Activated naive CD4-positive, alpha-beta T cell treated with anti-CD3 and anti-CD28 coated beads for 36 hours (primary cell): Measurements from ENCODE around the gene HCN1. TPM values are rescaled to one million over a fixed set of nuclear protein-coding genes. Genes with fewer than 3 reads are reported as not detected.
"Not testable (repeated sequence)": the region's sequence is repeated elsewhere in the genome, so short reads cannot be mapped to it uniquely, and the experiment has no call there.

ENCODE experiments used
- CTCF ChIA-PET: fragments of 350-600 bp; sonication (Branson Sonifier 250); formaldehyde crosslinking; loops from one replicate; lab custom pipeline; 2021; ENCODE audit warnings: antibody characterized with exemption; lab: Charles Lee
- DNase-seq: peaks from one replicate; pipeline ENCODE4 v3.0.0-alpha.2; 2020
- H3K27ac Mint-ChIP-seq: one replicate; pipeline ENCODE4 v1.8.0; 2021; ENCODE audit warnings: mild to moderate bottlenecking, mixed read lengths
- H3K27me3 Mint-ChIP-seq: one replicate; pipeline ENCODE4 v1.8.0; 2021; ENCODE audit warnings: low read depth, mixed read lengths
- H3K36me3 Mint-ChIP-seq: one replicate; pipeline ENCODE4 v1.8.0; 2021; ENCODE audit warnings: low read depth, mixed read lengths
- H3K4me1 Mint-ChIP-seq: one replicate; pipeline ENCODE4 v1.8.0; 2021; ENCODE audit warnings: low read depth, mixed read lengths
- H3K4me3 Mint-ChIP-seq: one replicate; pipeline ENCODE4 v1.8.0; 2021; ENCODE audit warnings: mild to moderate bottlenecking, moderate library complexity, mixed read lengths
- H3K9me3 Mint-ChIP-seq: one replicate; pipeline ENCODE4 v1.8.0; 2021; ENCODE audit warnings: mixed read lengths
- intact Hi-C: fragments of 100-400 bp; cut with micrococcal nuclease; formaldehyde crosslinking; loops from one replicate; pipeline ENCODE4 v1.15.1; 2023
- total RNA-seq, 2 experiments: library from RNA; stranded (reverse); gene quantifications; one replicate each; pipeline ENCODE4 v1.2.3, GENCODE V29; 2021

Gene HCN1
- total RNA-seq, 2 experiments from 2014 or later, result not detected

DNA sequence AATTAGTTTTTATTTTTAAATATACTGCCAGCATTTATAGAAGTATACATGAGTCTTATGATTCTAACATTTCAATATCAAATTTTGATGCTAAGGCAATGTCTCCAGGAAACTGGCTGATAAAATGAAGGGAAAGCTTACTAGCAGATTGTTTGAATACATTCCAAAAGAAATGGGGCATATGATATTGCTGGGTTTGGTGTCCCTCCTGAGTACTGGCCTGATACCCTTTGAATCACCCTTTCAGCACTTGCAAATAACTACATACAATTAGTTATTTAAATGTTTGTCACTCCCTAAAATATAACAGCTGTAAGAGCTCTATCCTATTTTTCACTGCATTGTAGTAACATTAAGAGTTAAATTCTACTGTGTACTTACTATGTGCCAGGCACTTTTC is 360.8 kb downstream of the HCN1 start:
- H3K36me3 Mint-ChIP-seq, result no peaks in the 10 kb centered on the region
- DNase-seq, result no peak
- CTCF ChIA-PET, result no interaction called here
- H3K27me3 Mint-ChIP-seq, result no peaks in the 10 kb centered on the region
- H3K4me3 Mint-ChIP-seq, result no peak overlapping the region
- peaks cover 4% of the 10 kb centered on the region for H3K9me3 Mint-ChIP-seq
- no peak overlapping the region for H3K27ac Mint-ChIP-seq
- H3K4me1 Mint-ChIP-seq, result no peaks in the 10 kb centered on the region
- intact Hi-C loops, result no loop called here

DNA sequence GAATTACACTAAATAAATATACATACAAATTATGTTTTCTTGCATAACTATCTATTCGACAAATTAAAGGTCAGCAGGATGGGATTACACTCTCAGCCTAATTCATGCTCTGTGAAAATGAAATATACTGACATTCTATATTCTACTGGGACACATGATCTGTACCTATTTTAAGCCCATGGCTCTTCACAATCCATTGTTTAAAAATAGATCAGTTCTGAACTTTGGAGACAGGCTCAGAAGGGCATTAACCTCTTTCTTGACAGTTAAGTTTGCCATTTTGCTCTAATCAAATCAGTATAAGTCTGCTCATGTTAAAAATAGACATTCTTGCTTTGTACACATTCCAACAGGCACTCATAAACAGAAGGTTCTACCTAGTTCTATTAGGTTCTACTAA is 361.2 kb downstream of the HCN1 start:
- Mint-ChIP-seq H3K4me1 (no peaks in the 10 kb centered on the region), H3K27me3 (no peaks in the 10 kb centered on the region), H3K9me3 (peaks cover 4% of the 10 kb centered on the region), H3K27ac (no peak overlapping the region), H3K4me3 (no peak overlapping the region), H3K36me3 (no peaks in the 10 kb centered on the region)
- CTCF ChIA-PET, result no interaction called here
- no peak for DNase-seq
- intact Hi-C loops, result no loop called here

- CTCF ChIA-PET, intact Hi-C loops, H3K4me1 Mint-ChIP-seq, H3K27ac Mint-ChIP-seq, DNase-seq, H3K4me3 Mint-ChIP-seq, H3K36me3 Mint-ChIP-seq, H3K27me3 Mint-ChIP-seq: not testable (repeated sequence)
- H3K9me3 Mint-ChIP-seq, result peaks cover 21% of the 10 kb centered on the region
Observed at GRCh38 chr5:45312627-45313026, 383.6 kb downstream of the HCN1 start.

DNA sequence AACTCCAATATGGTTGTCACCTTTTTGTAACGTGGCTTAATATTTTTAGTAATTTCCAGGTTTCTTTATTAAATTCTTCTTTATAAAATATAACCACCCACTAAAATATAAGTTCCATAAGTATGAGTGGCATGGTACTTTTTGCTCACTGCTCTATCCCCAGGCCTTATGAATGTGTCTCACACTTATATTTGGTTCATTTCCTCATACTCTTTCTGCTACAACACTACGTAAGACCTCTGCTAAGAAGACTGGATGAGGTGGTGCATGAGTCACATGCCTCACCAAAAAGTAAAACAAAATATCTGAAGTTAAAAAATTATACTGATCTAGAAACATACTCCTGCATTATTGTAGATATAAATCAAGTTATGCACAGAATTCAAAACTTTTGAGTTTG is 400.9 kb downstream of the HCN1 start:
- Mint-ChIP-seq H3K4me1 (no peaks in the 10 kb centered on the region), H3K27ac (no peak overlapping the region), H3K9me3 (peaks cover 5% of the 10 kb centered on the region), H3K4me3 (no peak overlapping the region), H3K36me3 (no peaks in the 10 kb centered on the region), H3K27me3 (no peaks in the 10 kb centered on the region)
- CTCF ChIA-PET, result no interaction called here
- intact Hi-C loops, result no loop called here
- no peak for DNase-seq

- no peak for DNase-seq
- Mint-ChIP-seq H3K4me1 (no peaks in the 10 kb centered on the region), H3K4me3 (no peak overlapping the region), H3K9me3 (peaks cover 3% of the 10 kb centered on the region), H3K27me3 (no peaks in the 10 kb centered on the region), H3K27ac (no peak overlapping the region), H3K36me3 (no peaks in the 10 kb centered on the region)
- intact Hi-C loops, result no loop called here
- CTCF ChIA-PET, result no interaction called here
Observed at GRCh38 chr5:45288746-45289145, 407.4 kb downstream of the HCN1 start.

DNA sequence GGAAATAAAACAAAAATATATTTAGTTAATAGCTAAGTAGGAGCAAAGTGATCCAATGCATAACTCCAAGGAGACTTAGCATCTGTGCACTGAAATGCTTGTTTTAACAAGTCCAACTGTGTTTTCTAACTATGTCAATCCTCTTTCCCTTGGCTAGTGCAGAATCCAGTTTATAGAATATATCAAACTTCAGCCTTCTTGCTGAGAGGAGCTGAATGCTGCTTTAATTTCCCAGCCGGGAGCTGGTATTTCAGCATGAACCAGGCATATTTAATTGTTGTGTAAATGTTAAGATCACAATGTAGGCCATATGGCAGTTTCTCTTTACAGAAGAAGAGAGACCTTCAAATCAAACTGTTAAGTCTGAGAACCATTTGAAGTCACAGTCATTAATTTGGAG is 411.7 kb downstream of the HCN1 start:
- no peak for DNase-seq
- H3K9me3 Mint-ChIP-seq, result peaks cover 7% of the 10 kb centered on the region
- CTCF ChIA-PET, result no interaction called here
- intact Hi-C loops, result no loop called here
- H3K27ac Mint-ChIP-seq, result no peak overlapping the region
- H3K4me3 Mint-ChIP-seq, result no peak overlapping the region
- no peaks in the 10 kb centered on the region for H3K27me3 Mint-ChIP-seq
- H3K4me1 Mint-ChIP-seq, result no peaks in the 10 kb centered on the region
- no peaks in the 10 kb centered on the region for H3K36me3 Mint-ChIP-seq

- H3K27ac Mint-ChIP-seq, result no peak overlapping the region
- CTCF ChIA-PET, result no interaction called here
- intact Hi-C loops, result no loop called here
- H3K4me3 Mint-ChIP-seq, result no peak overlapping the region
- peaks cover 6% of the 10 kb centered on the region for H3K9me3 Mint-ChIP-seq
- H3K4me1 Mint-ChIP-seq, result no peaks in the 10 kb centered on the region
- no peaks in the 10 kb centered on the region for H3K27me3 Mint-ChIP-seq
- DNase-seq, result no peak
- H3K36me3 Mint-ChIP-seq, result no peaks in the 10 kb centered on the region
Observed at GRCh38 chr5:45281081-45281480, 415.1 kb downstream of the HCN1 start.

- Mint-ChIP-seq H3K4me3 (no peak overlapping the region), H3K9me3 (peaks cover 6% of the 10 kb centered on the region), H3K36me3 (no peaks in the 10 kb centered on the region), H3K27me3 (no peaks in the 10 kb centered on the region), H3K4me1 (no peaks in the 10 kb centered on the region), H3K27ac (no peak overlapping the region)
- CTCF ChIA-PET, result no interaction called here
- DNase-seq, result no peak
- intact Hi-C loops, result no loop called here
Observed at GRCh38 chr5:45279109-45279508, 417.1 kb downstream of the HCN1 start.

GRCh38 chr5:45277860-45278259 is 418.3 kb downstream of the HCN1 start:
- CTCF ChIA-PET, result no interaction called here
- Mint-ChIP-seq H3K4me1 (no peaks in the 10 kb centered on the region), H3K4me3 (no peak overlapping the region), H3K27me3 (no peaks in the 10 kb centered on the region), H3K9me3 (peaks cover 4% of the 10 kb centered on the region), H3K36me3 (no peaks in the 10 kb centered on the region), H3K27ac (no peak overlapping the region)
- DNase-seq, result no peak
- intact Hi-C loops, result no loop called here

DNA sequence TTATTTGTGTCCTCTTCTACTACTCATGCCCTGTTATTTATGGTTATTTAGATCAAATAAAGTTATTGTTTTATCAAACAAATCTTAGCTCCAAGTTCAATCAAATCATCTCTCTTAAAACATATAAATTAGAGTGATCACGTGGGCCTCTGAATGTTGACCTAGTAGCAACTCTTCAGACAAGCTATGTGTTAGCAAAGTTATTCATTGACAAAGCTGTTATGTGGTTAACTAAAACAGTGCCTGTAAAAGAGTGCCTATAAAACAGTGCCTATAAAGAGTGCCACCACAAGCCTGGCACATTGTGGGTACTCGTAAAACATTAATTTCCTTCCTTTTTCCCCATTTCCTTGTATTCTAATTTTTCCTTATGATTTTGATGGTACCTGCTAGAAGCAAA is 421.9 kb downstream of the HCN1 start:
- Mint-ChIP-seq H3K36me3 (no peaks in the 10 kb centered on the region), H3K9me3 (peaks cover 2% of the 10 kb centered on the region), H3K27ac (no peak overlapping the region), H3K4me3 (no peak overlapping the region), H3K27me3 (no peaks in the 10 kb centered on the region), H3K4me1 (no peaks in the 10 kb centered on the region)
- CTCF ChIA-PET, result no interaction called here
- no peak for DNase-seq
- intact Hi-C loops, result no loop called here

- H3K4me1 Mint-ChIP-seq, result no peaks in the 10 kb centered on the region
- no peaks in the 10 kb centered on the region for H3K36me3 Mint-ChIP-seq
- no peaks in the 10 kb centered on the region for H3K27me3 Mint-ChIP-seq
- intact Hi-C loops, result no loop called here
- DNase-seq, result no peak
- H3K9me3 Mint-ChIP-seq, result no peaks in the 10 kb centered on the region
- CTCF ChIA-PET, result no interaction called here
- no peak overlapping the region for H3K4me3 Mint-ChIP-seq
- no peak overlapping the region for H3K27ac Mint-ChIP-seq
Observed at GRCh38 chr5:45271626-45272025, 424.6 kb downstream of the HCN1 start.

DNA sequence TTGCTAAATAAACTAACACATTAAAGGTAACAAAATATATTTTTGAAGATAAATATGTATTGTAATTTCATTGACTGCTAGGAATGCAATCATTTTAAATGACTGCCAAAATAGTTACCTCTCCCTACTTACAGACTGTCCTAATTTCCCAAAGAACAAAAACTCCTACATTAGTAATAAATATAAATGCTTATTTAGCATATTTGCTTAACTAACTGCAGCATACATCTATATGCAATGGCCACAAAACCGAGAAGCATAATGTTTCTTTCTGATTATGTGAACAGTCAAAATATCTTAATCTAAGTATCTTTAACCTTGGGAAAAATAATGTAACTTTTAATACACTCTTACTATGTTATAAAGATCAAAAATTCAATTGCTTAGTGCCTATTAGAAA is 431.7 kb downstream of the HCN1 start:
- H3K4me1 Mint-ChIP-seq, result no peaks in the 10 kb centered on the region
- H3K27me3 Mint-ChIP-seq, result no peaks in the 10 kb centered on the region
- no peak overlapping the region for H3K4me3 Mint-ChIP-seq
- intact Hi-C loops, result no loop called here
- DNase-seq, result no peak
- H3K27ac Mint-ChIP-seq, result no peak overlapping the region
- no peaks in the 10 kb centered on the region for H3K36me3 Mint-ChIP-seq
- CTCF ChIA-PET, result no interaction called here
- H3K9me3 Mint-ChIP-seq, result peaks cover 4% of the 10 kb centered on the region

DNA sequence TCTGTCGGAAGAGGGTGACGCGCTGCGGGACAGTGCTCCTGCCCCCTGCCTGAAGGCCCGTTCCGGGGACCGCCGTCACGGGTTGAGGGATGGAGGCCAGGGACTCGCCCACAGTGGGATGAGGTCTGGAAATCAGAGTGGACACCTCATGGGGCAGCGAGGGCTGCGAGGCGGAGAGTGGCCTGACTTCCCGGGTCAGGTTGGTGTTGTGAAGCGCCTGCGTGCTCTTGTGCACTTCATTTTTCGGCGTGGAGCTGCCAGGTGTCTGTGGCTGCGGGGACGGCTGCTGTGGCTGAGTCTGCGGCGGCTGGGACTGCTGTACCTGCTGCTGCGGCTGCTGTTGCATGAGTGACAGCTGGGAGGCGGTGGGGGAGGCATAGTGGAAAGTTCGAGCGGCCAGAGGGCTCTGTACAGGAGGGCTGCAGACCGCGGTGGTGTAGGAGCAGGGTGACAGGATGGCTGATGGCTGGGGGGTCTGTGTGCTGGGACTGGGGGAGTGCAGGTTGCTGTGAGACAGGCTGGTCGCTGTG is 434.1 kb downstream of the HCN1 start:
- peaks cover 4% of the 10 kb centered on the region for H3K9me3 Mint-ChIP-seq
- intact Hi-C loops, result no loop called here
- no peaks in the 10 kb centered on the region for H3K4me1 Mint-ChIP-seq
- CTCF ChIA-PET, result no interaction called here
- no peak overlapping the region for H3K4me3 Mint-ChIP-seq
- H3K27me3 Mint-ChIP-seq, result no peaks in the 10 kb centered on the region
- no peak overlapping the region for H3K27ac Mint-ChIP-seq
- H3K36me3 Mint-ChIP-seq, result no peaks in the 10 kb centered on the region
- DNase-seq, result no peak

DNA sequence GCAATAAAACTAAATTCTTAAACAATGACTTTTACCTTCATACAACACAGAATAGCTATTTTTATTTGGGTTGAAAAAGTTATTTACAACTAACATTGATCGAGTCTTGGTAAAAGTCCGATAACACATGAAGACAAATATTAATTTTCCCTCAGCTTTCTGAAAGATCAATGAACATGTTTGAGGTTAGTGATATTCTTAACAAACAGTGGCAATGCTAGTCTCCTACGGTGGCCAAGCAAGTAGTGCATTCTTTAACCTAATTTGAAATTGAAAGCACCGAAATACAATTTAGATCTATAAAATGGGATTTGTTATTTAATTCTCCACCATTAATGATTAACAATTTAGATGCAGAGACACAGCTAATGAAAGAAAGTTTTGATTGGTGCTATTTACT is 435.1 kb downstream of the HCN1 start:
- CTCF ChIA-PET, result no interaction called here
- Mint-ChIP-seq H3K36me3 (no peaks in the 10 kb centered on the region), H3K27me3 (no peaks in the 10 kb centered on the region), H3K4me1 (no peaks in the 10 kb centered on the region), H3K9me3 (peaks cover 6% of the 10 kb centered on the region), H3K4me3 (no peak overlapping the region), H3K27ac (no peak overlapping the region)
- no peak for DNase-seq
- intact Hi-C loops, result no loop called here
